ENCODE measurements around the gene BRIP1. TPM values are rescaled to one million over a fixed set of nuclear protein-coding genes. Genes with fewer than 3 reads are reported as not detected.

BRIP1 gene
- total RNA-seq, 1 experiment from 2014 or later: 9.4 TPM

DNA sequence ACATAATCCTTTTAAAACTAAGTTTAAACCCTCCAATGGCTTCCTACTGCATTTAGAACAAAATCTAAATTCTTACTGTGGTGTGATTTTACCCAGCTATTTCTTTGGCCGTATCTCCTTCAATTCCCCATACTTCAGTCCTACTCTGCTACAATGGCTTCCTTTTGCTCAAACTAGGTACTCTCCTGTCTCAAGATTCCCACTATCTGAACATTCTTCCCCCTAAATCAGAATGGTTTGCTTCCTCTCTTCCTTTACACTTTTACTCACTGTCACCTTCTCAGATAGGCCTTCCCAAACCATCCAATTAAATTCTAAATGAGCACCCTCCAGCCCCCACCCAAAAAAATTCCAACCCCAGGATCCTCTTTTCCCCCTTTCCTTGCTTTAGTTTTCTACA lies 109.2 kb downstream of the BRIP1 start:
- in situ Hi-C loops (cut with HindIII; ENCODE audit: low pct_unique_long_range_greater_than_20kb, low sequenced_read_pairs): no loop called here
- intact Hi-C loops (cut with micrococcal nuclease; ENCODE audit: unreplicated experiment): no loop called here
- ChIA-PET POLR2A (no interaction called here), CTCF (no interaction called here)
- H3K27me3 ChIP-seq (ENCODE audit: control insufficient read depth, insufficient read depth, low read length): no peaks in the 10 kb centered on the region
- H3K4me3 ChIP-seq (ENCODE audit: low read depth in 2 of 2, low read length in 2 of 2): no peak overlapping the region
- no peaks in the 10 kb centered on the region for H3K9me3 ChIP-seq (ENCODE audit: control insufficient read depth, insufficient read depth, low read depth, low read length)
- no peaks in the 10 kb centered on the region for H3K4me1 ChIP-seq (ENCODE audit: control insufficient read depth, insufficient read depth, low read length)
- ATAC-seq (no peak), DNase-seq (ENCODE audit: low read depth, low spot score) (no peak)
- no peak for TF ChIP-seq TCF7L2 (IDR thresholded peaks at IDR 0.05; ENCODE audit: low read depth, low read length)
- TF ChIP-seq, protein P1, sequence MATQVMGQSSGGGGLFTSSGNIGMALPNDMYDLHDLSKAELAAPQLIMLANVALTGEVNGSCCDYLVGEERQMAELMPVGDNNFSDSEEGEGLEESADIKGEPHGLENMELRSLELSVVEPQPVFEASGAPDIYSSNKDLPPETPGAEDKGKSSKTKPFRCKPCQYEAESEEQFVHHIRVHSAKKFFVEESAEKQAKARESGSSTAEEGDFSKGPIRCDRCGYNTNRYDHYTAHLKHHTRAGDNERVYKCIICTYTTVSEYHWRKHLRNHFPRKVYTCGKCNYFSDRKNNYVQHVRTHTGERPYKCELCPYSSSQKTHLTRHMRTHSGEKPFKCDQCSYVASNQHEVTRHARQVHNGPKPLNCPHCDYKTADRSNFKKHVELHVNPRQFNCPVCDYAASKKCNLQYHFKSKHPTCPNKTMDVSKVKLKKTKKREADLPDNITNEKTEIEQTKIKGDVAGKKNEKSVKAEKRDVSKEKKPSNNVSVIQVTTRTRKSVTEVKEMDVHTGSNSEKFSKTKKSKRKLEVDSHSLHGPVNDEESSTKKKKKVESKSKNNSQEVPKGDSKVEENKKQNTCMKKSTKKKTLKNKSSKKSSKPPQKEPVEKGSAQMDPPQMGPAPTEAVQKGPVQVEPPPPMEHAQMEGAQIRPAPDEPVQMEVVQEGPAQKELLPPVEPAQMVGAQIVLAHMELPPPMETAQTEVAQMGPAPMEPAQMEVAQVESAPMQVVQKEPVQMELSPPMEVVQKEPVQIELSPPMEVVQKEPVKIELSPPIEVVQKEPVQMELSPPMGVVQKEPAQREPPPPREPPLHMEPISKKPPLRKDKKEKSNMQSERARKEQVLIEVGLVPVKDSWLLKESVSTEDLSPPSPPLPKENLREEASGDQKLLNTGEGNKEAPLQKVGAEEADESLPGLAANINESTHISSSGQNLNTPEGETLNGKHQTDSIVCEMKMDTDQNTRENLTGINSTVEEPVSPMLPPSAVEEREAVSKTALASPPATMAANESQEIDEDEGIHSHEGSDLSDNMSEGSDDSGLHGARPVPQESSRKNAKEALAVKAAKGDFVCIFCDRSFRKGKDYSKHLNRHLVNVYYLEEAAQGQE (IDR thresholded peaks at IDR 0.05; ENCODE audit: insufficient read depth in 1 of 2, low read depth in 2 of 2, low read length in 1 of 2): no peak
- TF ChIP-seq, protein P2, sequence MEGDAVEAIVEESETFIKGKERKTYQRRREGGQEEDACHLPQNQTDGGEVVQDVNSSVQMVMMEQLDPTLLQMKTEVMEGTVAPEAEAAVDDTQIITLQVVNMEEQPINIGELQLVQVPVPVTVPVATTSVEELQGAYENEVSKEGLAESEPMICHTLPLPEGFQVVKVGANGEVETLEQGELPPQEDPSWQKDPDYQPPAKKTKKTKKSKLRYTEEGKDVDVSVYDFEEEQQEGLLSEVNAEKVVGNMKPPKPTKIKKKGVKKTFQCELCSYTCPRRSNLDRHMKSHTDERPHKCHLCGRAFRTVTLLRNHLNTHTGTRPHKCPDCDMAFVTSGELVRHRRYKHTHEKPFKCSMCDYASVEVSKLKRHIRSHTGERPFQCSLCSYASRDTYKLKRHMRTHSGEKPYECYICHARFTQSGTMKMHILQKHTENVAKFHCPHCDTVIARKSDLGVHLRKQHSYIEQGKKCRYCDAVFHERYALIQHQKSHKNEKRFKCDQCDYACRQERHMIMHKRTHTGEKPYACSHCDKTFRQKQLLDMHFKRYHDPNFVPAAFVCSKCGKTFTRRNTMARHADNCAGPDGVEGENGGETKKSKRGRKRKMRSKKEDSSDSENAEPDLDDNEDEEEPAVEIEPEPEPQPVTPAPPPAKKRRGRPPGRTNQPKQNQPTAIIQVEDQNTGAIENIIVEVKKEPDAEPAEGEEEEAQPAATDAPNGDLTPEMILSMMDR (IDR thresholded peaks at IDR 0.05): no peak
- no peak for TF ChIP-seq POLR2AphosphoS5 (IDR thresholded peaks at IDR 0.05; ENCODE audit: low read depth, low read length)
- TF ChIP-seq SIN3A (IDR thresholded peaks at IDR 0.05; ENCODE audit: borderline replicate concordance, insufficient read depth, low read depth, low read length): no peak
- BruUV-seq (replicated peaks): no TSS peak
- no peaks in the 10 kb centered on the region for H3K36me3 ChIP-seq (ENCODE audit: control insufficient read depth, insufficient read depth, low read length)
- H3K27ac ChIP-seq (ENCODE audit: low read length): no peak overlapping the region

GRCh38 chr17:61753696-61754095 lies 109.6 kb downstream of the BRIP1 start:
- intact Hi-C loops (cut with micrococcal nuclease; ENCODE audit: unreplicated experiment): no loop called here
- Histone ChIP-seq H3K9me3 (ENCODE audit: control insufficient read depth, insufficient read depth, low read depth, low read length) (no peaks in the 10 kb centered on the region), H3K27me3 (ENCODE audit: control insufficient read depth, insufficient read depth, low read length) (no peaks in the 10 kb centered on the region), H3K27ac (ENCODE audit: low read length) (no peak overlapping the region), H3K4me1 (ENCODE audit: control insufficient read depth, insufficient read depth, low read length) (no peaks in the 10 kb centered on the region), H3K4me3 (ENCODE audit: low read depth in 2 of 2, low read length in 2 of 2) (no peak overlapping the region), H3K36me3 (ENCODE audit: control insufficient read depth, insufficient read depth, low read length) (no peaks in the 10 kb centered on the region)
- ATAC-seq (no peak), DNase-seq (ENCODE audit: low read depth, low spot score) (no peak)
- no TSS peak for BruUV-seq (replicated peaks)
- in situ Hi-C loops (cut with HindIII; ENCODE audit: low pct_unique_long_range_greater_than_20kb, low sequenced_read_pairs): no loop called here
- TF ChIP-seq, protein P1 (IDR thresholded peaks at IDR 0.05; ENCODE audit: insufficient read depth in 1 of 2, low read depth in 2 of 2, low read length in 1 of 2): no peak
- TF ChIP-seq SIN3A (IDR thresholded peaks at IDR 0.05; ENCODE audit: borderline replicate concordance, insufficient read depth, low read depth, low read length) (no peak), POLR2AphosphoS5 (IDR thresholded peaks at IDR 0.05; ENCODE audit: low read depth, low read length) (no peak), TCF7L2 (IDR thresholded peaks at IDR 0.05; ENCODE audit: low read depth, low read length) (no peak)
- TF ChIP-seq, protein P2 (IDR thresholded peaks at IDR 0.05): no peak
- POLR2A ChIA-PET: no interaction called here
- CTCF ChIA-PET: no interaction called here
